SK-N-SH (cell line): ENCODE measurements around the gene ANKRD31. TPM values are rescaled to one million over a fixed set of nuclear protein-coding genes. Genes with fewer than 3 reads are reported as not detected.

Source experiments
- CTCF ChIA-PET: fragments of 300-600, 350-600 bp; formaldehyde crosslinking; extraction: SDS; loops from one replicate; lab custom pipeline; 2021; lab: Yijun Ruan, JAX
- POLR2A ChIA-PET: fragments of 350-600 bp; sonication (Branson Sonifier 250); formaldehyde crosslinking; extraction: SDS; loops from one replicate; lab custom pipeline; 2020; ENCODE audit warnings: antibody characterized with exemption, inconsistent platforms; lab: Yijun Ruan, JAX
- DNase-seq: peaks from one replicate; pipeline ENCODE4 v3.0.0; 2012
- H2AFZ ChIP-seq: fragments of 200-600 bp; sonication (generic); 2 replicates; pipeline ENCODE4 v1.8.1; 2016; ENCODE audit warnings: antibody characterized with exemption, mild to moderate bottlenecking, low read depth
- H3F3A ChIP-seq: fragments of 200-600 bp; sonication (generic); replicated peaks from 2 replicates; pipeline ENCODE3; 2016; ENCODE audit warnings: antibody characterized with exemption, mild to moderate bottlenecking; ENCODE audit not compliant: insufficient read depth
- H3K27ac ChIP-seq, 2 experiments: fragments of 200-500 bp in 1 of 2; fragments of 200-600 bp in 1 of 2; sonication (Bioruptor generic) in 1 of 2; sonication (generic), shearing (Covaris generic) in 1 of 2; 2 replicates each; pipeline versions ENCODE4 v1.5.1 to v1.6.1; 2014 to 2016; ENCODE audit warnings: low read depth in 2 of 2, inconsistent platforms in 1 of 2, low read length in 1 of 2, mild to moderate bottlenecking in 1 of 2, mixed read lengths in 1 of 2
- H3K27me3 ChIP-seq: fragments of 200-600 bp; sonication (generic), shearing (Covaris generic); 2 replicates; pipeline ENCODE4 v1.6.1; 2016; ENCODE audit warnings: mixed run types; ENCODE audit not compliant: insufficient read depth
- H3K36me3 ChIP-seq, 2 experiments: fragments of 200-500 bp in 1 of 2; fragments of 200-600 bp in 1 of 2; sonication (Bioruptor generic) in 1 of 2; sonication (generic) in 1 of 2; replicated peaks in 1 of 2; 2 replicates each; pipeline versions ENCODE3 to v1.5.1; 2014 to 2016; ENCODE audit warnings: low read length in 1 of 2, mild to moderate bottlenecking in 1 of 2; ENCODE audit not compliant: insufficient read depth in 2 of 2, control insufficient read depth in 1 of 2
- H3K4me1 ChIP-seq, 2 experiments: fragments of 200-500 bp in 1 of 2; fragments of 200-600 bp in 1 of 2; sonication (Bioruptor generic) in 1 of 2; sonication (generic), shearing (Covaris generic) in 1 of 2; 2 replicates each; pipeline versions ENCODE4 v1.5.1 to v1.6.1; 2014 to 2016; ENCODE audit warnings: low read depth in 1 of 2, low read length in 1 of 2, mixed run types in 1 of 2; ENCODE audit not compliant: insufficient read depth in 2 of 2, control insufficient read depth in 1 of 2
- H3K4me2 ChIP-seq: fragments of 200-600 bp; sonication (generic), shearing (Covaris generic); 2 replicates; pipeline ENCODE4 v1.6.1; 2017; ENCODE audit warnings: mixed run types
- H3K4me3 ChIP-seq, 2 experiments: fragments of 200-500 bp in 1 of 2; fragments of 200-600 bp in 1 of 2; sonication (Bioruptor generic) in 1 of 2; sonication (generic), shearing (Covaris generic) in 1 of 2; 2 replicates each; pipeline versions ENCODE4 v1.5.1 to v1.8.1; 2014 to 2016; ENCODE audit warnings: low read depth in 2 of 2, inconsistent platforms in 1 of 2, low read length in 1 of 2, mild to moderate bottlenecking in 1 of 2, mixed read lengths in 1 of 2, moderate library complexity in 1 of 2
- H3K79me2 ChIP-seq: fragments of 200-600 bp; sonication (generic); 2 replicates; pipeline ENCODE4 v1.8.1; 2017; ENCODE audit warnings: mild to moderate bottlenecking; ENCODE audit not compliant: insufficient read depth
- H3K9ac ChIP-seq: fragments of 200-600 bp; sonication (generic); 2 replicates; pipeline ENCODE4 v1.6.1; 2017; ENCODE audit warnings: mixed run types
- H3K9me2 ChIP-seq: fragments of 200-600 bp; sonication (generic); 2 replicates; pipeline ENCODE4 v1.6.1; 2017; ENCODE audit warnings: mixed run types
- H3K9me3 ChIP-seq: fragments of 200-600 bp; sonication (generic); 2 replicates; pipeline ENCODE4 v1.6.1; 2017; ENCODE audit warnings: mixed run types, mild to moderate bottlenecking, moderate library complexity
- H4K20me1 ChIP-seq: fragments of 200-600 bp; sonication (generic); 2 replicates; pipeline ENCODE4 v1.6.1; 2017; ENCODE audit warnings: mild to moderate bottlenecking, mixed run types; ENCODE audit not compliant: insufficient read depth
- CHD2 ChIP-seq: fragments of 150-350 bp; IDR thresholded peaks from 2 replicates; pipeline ENCODE4 v1.6.1; 2018; ENCODE audit warnings: low read length; ENCODE audit not compliant: partially characterized antibody
- FOSL2 ChIP-seq: IDR thresholded peaks from 2 replicates; pipeline ENCODE4 v1.4.0; 2012; ENCODE audit warnings: low read depth, mild to moderate bottlenecking, moderate library complexity, borderline replicate concordance
- MEF2A ChIP-seq: IDR thresholded peaks from 2 replicates; pipeline ENCODE4 v1.4.0; 2012; ENCODE audit warnings: low read depth, borderline replicate concordance
- POLR2AphosphoS5 ChIP-seq: IDR thresholded peaks from 2 replicates; pipeline ENCODE4 v1.6.1; 2012; ENCODE audit warnings: low read depth, low read length
- RAD21 ChIP-seq: IDR thresholded peaks from 2 replicates; pipeline ENCODE4 v1.6.1; 2012; ENCODE audit warnings: mild to moderate bottlenecking, low read length
- RXRA ChIP-seq: IDR thresholded peaks from 2 replicates; pipeline ENCODE4 v1.4.0; 2012; ENCODE audit warnings: low read depth, mild to moderate bottlenecking, borderline replicate concordance
- TAF1 ChIP-seq: IDR thresholded peaks from 2 replicates; pipeline ENCODE4 v1.6.1; 2012; ENCODE audit warnings: low read depth, mild to moderate bottlenecking, low read length, moderate library complexity, borderline replicate concordance
- TCF12 ChIP-seq: IDR thresholded peaks from 2 replicates; pipeline ENCODE4 v1.4.0; 2012
- TEAD4 ChIP-seq: IDR thresholded peaks from 2 replicates; pipeline ENCODE4 v1.4.0; 2012; ENCODE audit warnings: mild to moderate bottlenecking, borderline replicate concordance; ENCODE audit not compliant: insufficient read depth
- YY1 ChIP-seq: IDR thresholded peaks from 2 replicates; pipeline ENCODE4 v1.4.0; 2012; ENCODE audit warnings: low read depth, mild to moderate bottlenecking
- WGBS: methylation state at CpG from one replicate; pipeline ENCODE4 v1.1.6; 2017; ENCODE audit warnings: low lambda C conversion rate; 5-methylcytosine and 5-hydroxymethylcytosine counted together
- polyA plus RNA-seq, 3 experiments: library from polyadenylated mRNA; depleted of rRNA; stranded (reverse); fragments of >200 nt; gene quantifications; 2 replicates each; pipeline ENCODE4 v1.2.3, GENCODE V29; 2012
- TF ChIP-seq, protein P1 (sequence below): fragments of 150-350 bp; IDR thresholded peaks from 2 replicates; pipeline ENCODE4 v1.6.1; 2016; ENCODE audit warnings: mild to moderate bottlenecking, low read depth, low read length
- TF ChIP-seq, protein P2 (sequence below): IDR thresholded peaks from 2 replicates; pipeline ENCODE4 v1.6.1; 2012; ENCODE audit warnings: mild to moderate bottlenecking, low read depth, low read length, moderate library complexity

Gene ANKRD31
- polyA plus RNA-seq, 1 of the 3 experiments (the other 2 are of a cell fraction): 0.05 TPM

DNA sequence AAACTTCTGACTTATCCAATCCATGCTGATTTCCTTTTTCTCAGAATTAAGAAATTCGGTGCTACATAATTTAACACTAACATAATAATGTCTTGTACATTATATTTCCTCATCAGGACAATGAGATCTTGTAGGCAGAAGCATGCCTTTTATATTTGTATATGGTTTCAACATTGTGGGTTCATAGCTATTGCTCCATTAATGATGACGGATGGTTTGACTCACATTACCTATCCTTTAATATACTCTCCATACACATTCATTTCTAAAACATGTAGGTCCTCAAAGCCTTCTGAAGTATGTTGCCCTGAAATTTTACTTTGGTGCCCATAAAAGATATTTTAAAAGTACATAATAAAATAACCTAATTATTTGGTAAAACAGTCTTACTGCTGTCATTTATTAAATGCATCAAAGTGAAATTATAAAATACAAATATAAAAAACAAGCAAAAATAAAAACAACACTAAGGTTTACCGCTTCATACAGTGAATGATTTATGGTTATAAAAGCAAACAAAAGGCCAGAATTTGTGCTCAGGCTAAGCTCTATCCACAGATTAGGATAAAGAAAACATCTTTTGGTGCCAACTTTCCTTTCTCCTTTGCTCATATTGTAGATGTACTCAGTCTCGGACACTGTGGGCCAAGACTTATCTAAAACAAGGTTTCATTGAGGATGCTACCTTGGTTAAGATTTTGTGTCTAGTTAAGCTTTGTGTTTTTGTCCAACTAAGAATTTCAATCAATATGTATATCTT lies 123.1 kb downstream of the ANKRD31 start:
- no peak for DNase-seq
- Histone ChIP-seq H3K9me2 (no peaks in the 10 kb centered on the region), H3K4me3 (no peak overlapping the region), H3K79me2 (no peaks in the 10 kb centered on the region), H3K4me2 (no peak overlapping the region), H3K36me3 (no peaks in the 10 kb centered on the region), H3K9me3 (no peaks in the 10 kb centered on the region), H3K27me3 (no peaks in the 10 kb centered on the region), H3F3A (peaks cover 5% of the 10 kb centered on the region), H4K20me1 (no peaks in the 10 kb centered on the region), H2AFZ (no peak overlapping the region), H3K9ac (no peak overlapping the region), H3K27ac (no peak overlapping the region), H3K4me1 (no peaks in the 10 kb centered on the region)
- TF ChIP-seq MEF2A: no peak
- no peak for TF ChIP-seq TEAD4
- TF ChIP-seq, protein P1, sequence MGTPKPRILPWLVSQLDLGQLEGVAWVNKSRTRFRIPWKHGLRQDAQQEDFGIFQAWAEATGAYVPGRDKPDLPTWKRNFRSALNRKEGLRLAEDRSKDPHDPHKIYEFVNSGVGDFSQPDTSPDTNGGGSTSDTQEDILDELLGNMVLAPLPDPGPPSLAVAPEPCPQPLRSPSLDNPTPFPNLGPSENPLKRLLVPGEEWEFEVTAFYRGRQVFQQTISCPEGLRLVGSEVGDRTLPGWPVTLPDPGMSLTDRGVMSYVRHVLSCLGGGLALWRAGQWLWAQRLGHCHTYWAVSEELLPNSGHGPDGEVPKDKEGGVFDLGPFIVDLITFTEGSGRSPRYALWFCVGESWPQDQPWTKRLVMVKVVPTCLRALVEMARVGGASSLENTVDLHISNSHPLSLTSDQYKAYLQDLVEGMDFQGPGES: no peak
- TF ChIP-seq POLR2AphosphoS5: no peak
- no peak for TF ChIP-seq TAF1
- TF ChIP-seq, protein P2, sequence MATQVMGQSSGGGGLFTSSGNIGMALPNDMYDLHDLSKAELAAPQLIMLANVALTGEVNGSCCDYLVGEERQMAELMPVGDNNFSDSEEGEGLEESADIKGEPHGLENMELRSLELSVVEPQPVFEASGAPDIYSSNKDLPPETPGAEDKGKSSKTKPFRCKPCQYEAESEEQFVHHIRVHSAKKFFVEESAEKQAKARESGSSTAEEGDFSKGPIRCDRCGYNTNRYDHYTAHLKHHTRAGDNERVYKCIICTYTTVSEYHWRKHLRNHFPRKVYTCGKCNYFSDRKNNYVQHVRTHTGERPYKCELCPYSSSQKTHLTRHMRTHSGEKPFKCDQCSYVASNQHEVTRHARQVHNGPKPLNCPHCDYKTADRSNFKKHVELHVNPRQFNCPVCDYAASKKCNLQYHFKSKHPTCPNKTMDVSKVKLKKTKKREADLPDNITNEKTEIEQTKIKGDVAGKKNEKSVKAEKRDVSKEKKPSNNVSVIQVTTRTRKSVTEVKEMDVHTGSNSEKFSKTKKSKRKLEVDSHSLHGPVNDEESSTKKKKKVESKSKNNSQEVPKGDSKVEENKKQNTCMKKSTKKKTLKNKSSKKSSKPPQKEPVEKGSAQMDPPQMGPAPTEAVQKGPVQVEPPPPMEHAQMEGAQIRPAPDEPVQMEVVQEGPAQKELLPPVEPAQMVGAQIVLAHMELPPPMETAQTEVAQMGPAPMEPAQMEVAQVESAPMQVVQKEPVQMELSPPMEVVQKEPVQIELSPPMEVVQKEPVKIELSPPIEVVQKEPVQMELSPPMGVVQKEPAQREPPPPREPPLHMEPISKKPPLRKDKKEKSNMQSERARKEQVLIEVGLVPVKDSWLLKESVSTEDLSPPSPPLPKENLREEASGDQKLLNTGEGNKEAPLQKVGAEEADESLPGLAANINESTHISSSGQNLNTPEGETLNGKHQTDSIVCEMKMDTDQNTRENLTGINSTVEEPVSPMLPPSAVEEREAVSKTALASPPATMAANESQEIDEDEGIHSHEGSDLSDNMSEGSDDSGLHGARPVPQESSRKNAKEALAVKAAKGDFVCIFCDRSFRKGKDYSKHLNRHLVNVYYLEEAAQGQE: no peak
- no peak for TF ChIP-seq RAD21
- TF ChIP-seq TCF12: no peak
- no peak for TF ChIP-seq CHD2
- TF ChIP-seq YY1: no peak
- no peak for TF ChIP-seq RXRA
- TF ChIP-seq FOSL2: no peak
- POLR2A ChIA-PET: no interaction called here
- CTCF ChIA-PET: interaction anchor here (1.4 kb wide), 1 partner anchor 9 kb away, joined by 3 read pairs; no protein-coding TSS in a partner anchor
- 63% methylated on average over 4 of the region's 4 CpGs for WGBS
